Chondrocyte (in vitro differentiated cells): ENCODE measurements around the gene USP10. TPM values are rescaled to one million over a fixed set of nuclear protein-coding genes. Genes with fewer than 3 reads are reported as not detected.

Source experiments
- DNase-seq: peaks from one replicate; pipeline ENCODE4 v3.0.0; 2021; ENCODE audit warnings: mixed read lengths, low spot score
- H3K27ac Mint-ChIP-seq: one replicate; pipeline ENCODE4 v1.8.0; 2021; ENCODE audit warnings: mild to moderate bottlenecking, moderate library complexity, mixed read lengths; ENCODE audit not compliant: unreplicated experiment
- H3K27me3 Mint-ChIP-seq: 2 replicates; pipeline ENCODE4 v1.8.0; 2021; ENCODE audit warnings: low read depth, mixed read lengths
- H3K36me3 Mint-ChIP-seq: 2 replicates; pipeline ENCODE4 v1.8.0; 2021; ENCODE audit warnings: low read depth, mixed read lengths
- H3K4me1 Mint-ChIP-seq: 2 replicates; pipeline ENCODE4 v1.8.0; 2021; ENCODE audit warnings: low read depth, mild to moderate bottlenecking, mixed read lengths
- H3K4me3 Mint-ChIP-seq: one replicate; pipeline ENCODE4 v1.8.0; 2021; ENCODE audit warnings: mild to moderate bottlenecking, moderate library complexity, mixed read lengths; ENCODE audit not compliant: unreplicated experiment
- H3K9me3 Mint-ChIP-seq: 2 replicates; pipeline ENCODE4 v1.8.0; 2021; ENCODE audit warnings: low read depth, mixed read lengths
- total RNA-seq: library from RNA; stranded (reverse); gene quantifications from 3 replicates; pipeline ENCODE4 v1.2.1, GENCODE V29; 2021
- TF ChIP-seq, protein P1 (sequence below): fragments of 200-600 bp; sonication (generic); IDR thresholded peaks from 2 replicates; pipeline ENCODE4 v1.5.0; 2021; ENCODE audit warnings: antibody characterized with exemption, mild to moderate bottlenecking, moderate library complexity

The USP10 gene
- total RNA-seq, 1 donor from 2014 or later = 43.0 TPM

- no peak for DNase-seq
- Mint-ChIP-seq H3K27me3 (no peaks in the 10 kb centered on the region), H3K27ac (no peak overlapping the region), H3K4me1 (peaks cover 22% of the 10 kb centered on the region), H3K4me3 (no peak overlapping the region), H3K9me3 (no peaks in the 10 kb centered on the region), H3K36me3 (peaks cover 6% of the 10 kb centered on the region)
- TF ChIP-seq, protein P1, sequence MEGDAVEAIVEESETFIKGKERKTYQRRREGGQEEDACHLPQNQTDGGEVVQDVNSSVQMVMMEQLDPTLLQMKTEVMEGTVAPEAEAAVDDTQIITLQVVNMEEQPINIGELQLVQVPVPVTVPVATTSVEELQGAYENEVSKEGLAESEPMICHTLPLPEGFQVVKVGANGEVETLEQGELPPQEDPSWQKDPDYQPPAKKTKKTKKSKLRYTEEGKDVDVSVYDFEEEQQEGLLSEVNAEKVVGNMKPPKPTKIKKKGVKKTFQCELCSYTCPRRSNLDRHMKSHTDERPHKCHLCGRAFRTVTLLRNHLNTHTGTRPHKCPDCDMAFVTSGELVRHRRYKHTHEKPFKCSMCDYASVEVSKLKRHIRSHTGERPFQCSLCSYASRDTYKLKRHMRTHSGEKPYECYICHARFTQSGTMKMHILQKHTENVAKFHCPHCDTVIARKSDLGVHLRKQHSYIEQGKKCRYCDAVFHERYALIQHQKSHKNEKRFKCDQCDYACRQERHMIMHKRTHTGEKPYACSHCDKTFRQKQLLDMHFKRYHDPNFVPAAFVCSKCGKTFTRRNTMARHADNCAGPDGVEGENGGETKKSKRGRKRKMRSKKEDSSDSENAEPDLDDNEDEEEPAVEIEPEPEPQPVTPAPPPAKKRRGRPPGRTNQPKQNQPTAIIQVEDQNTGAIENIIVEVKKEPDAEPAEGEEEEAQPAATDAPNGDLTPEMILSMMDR = no peak
Measured at GRCh38 chr16:84758627-84759026, 58.8 kb downstream of the USP10 start.

- no peak overlapping the region for H3K4me3 Mint-ChIP-seq
- TF ChIP-seq, protein P1 = no peak
- peaks cover 22% of the 10 kb centered on the region for H3K4me1 Mint-ChIP-seq
- no peaks in the 10 kb centered on the region for H3K27me3 Mint-ChIP-seq
- peak overlapping the region; percentile 25 for H3K27ac Mint-ChIP-seq
- no peak for DNase-seq
- no peaks in the 10 kb centered on the region for H3K9me3 Mint-ChIP-seq
- H3K36me3 Mint-ChIP-seq = peaks cover 10% of the 10 kb centered on the region
Measured at GRCh38 chr16:84759061-84759460, 59.3 kb downstream of the USP10 start.

DNA sequence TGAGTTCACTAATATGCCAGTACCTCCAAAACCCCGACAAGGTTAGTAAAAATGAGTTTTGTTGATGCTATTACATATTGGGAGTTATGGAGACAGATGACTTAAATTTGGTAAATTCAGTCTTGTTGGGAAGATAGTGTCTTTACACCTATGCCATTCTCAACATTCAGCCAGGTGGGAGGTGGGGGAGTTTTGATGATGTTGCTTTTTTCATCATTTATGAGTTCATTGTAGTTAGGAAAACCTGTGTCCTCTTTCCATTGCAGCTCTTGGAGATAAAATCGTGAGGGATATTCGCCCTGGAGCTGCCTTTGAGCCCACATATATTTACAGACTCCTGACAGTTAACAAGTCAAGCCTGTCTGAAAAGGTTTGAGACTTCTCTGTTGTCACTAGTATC, 60.1 kb downstream of the USP10 start:
- no peak overlapping the region for H3K4me3 Mint-ChIP-seq
- H3K9me3 Mint-ChIP-seq = no peaks in the 10 kb centered on the region
- H3K36me3 Mint-ChIP-seq = peaks cover 15% of the 10 kb centered on the region
- peaks cover 17% of the 10 kb centered on the region for H3K4me1 Mint-ChIP-seq
- H3K27ac Mint-ChIP-seq = no peak overlapping the region
- no peak for DNase-seq
- no peaks in the 10 kb centered on the region for H3K27me3 Mint-ChIP-seq
- TF ChIP-seq, protein P1 = no peak

DNA sequence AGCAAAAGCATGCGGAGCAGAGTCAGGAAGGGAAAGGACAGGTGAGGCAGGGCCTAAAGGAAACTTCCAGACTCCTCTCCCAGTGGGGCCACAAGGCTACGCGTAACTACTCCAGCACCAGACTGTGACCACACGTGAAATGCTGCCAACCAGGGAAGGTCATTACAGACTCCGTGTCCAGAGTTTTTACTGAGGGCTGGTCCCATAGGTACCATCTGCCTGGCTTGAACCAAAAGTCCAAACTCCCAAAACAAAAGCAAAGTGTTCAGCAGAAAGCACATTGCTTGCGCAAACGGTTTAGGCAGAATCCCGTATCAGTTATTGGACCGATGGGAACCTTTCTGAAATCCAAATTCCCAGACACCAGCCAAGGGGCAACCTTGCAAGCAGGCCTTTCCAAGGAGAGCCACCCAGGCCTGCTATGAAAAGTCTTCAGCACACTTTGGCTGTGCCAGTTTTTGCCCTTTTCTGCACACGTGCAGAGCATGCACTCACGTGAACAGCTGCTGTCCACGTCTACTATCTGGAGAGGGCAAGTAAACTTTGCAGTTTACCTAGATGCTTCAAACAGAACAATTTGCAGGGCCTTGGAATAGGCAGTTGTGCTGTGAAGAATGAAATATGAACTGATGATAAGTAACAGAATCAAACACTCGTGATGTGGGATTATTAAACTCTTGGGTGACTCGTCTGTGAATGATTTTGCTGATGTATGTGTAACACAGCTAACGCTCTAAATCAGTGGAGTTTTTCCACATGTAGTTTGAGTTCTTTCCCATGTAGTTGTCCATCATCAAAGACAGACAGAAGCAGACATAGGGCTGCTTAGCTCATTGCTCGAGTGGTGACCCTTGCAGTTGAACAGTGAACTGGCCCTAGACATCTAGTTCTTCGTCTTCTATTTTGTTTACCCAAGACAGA, 61.9 kb downstream of the USP10 start:
- Mint-ChIP-seq H3K27me3 (no peaks in the 10 kb centered on the region), H3K4me1 (peaks cover 17% of the 10 kb centered on the region), H3K4me3 (no peak overlapping the region), H3K36me3 (peaks cover 23% of the 10 kb centered on the region), H3K9me3 (no peaks in the 10 kb centered on the region), H3K27ac (peak overlapping the region; percentile 29)
- TF ChIP-seq, protein P1 = no peak
- DNase-seq = no peak

- Mint-ChIP-seq H3K36me3 (peaks cover 30% of the 10 kb centered on the region), H3K4me3 (no peak overlapping the region), H3K9me3 (no peaks in the 10 kb centered on the region), H3K27ac (no peak overlapping the region), H3K27me3 (no peaks in the 10 kb centered on the region), H3K4me1 (peaks cover 23% of the 10 kb centered on the region)
- DNase-seq = no peak
- TF ChIP-seq, protein P1 = no peak
Measured at GRCh38 chr16:84763164-84763563, 63.4 kb downstream of the USP10 start.
